GM11168 (cell line): ENCODE results near the gene PRKN.

Source experiments
- in situ Hi-C: fragments of 300-500 bp; cut with MboI; formaldehyde crosslinking; loops from one replicate; pipeline ENCODE4 v1.12.0; 2022; ENCODE audit warnings: low sequenced_read_pairs; ENCODE audit not compliant: unreplicated experiment

PRKN gene

GRCh38 chr6:162219266-162219665 is 508.3 kb downstream of the PRKN start:
- in situ Hi-C loops = no loop called here

GRCh38 chr6:162217811-162218493 is 509.6 kb downstream of the PRKN start:
- in situ Hi-C loops = no loop called here

GRCh38 chr6:162217058-162217457 is 510.5 kb downstream of the PRKN start:
- in situ Hi-C loops = no loop called here

GRCh38 chr6:162211777-162212176 is 515.8 kb downstream of the PRKN start:
- in situ Hi-C loops = no loop called here

GRCh38 chr6:162211022-162211421 is 516.5 kb downstream of the PRKN start:
- in situ Hi-C loops = no loop called here

- in situ Hi-C loops = no loop called here
These were observed 524.3 kb downstream of the PRKN start for GRCh38 chr6:162203287-162203686.

- in situ Hi-C loops = no loop called here
These were observed 526.4 kb downstream of the PRKN start for GRCh38 chr6:162200945-162201690.

- in situ Hi-C loops = no loop called here
These were observed 527.5 kb downstream of the PRKN start for GRCh38 chr6:162200041-162200440.

GRCh38 chr6:162198925-162199324 is 528.6 kb downstream of the PRKN start:
- in situ Hi-C loops = no loop called here

- in situ Hi-C loops = no loop called here
These were observed 529.5 kb downstream of the PRKN start for GRCh38 chr6:162198076-162198475.

- in situ Hi-C loops = no loop called here
These were observed 532.1 kb downstream of the PRKN start for GRCh38 chr6:162195441-162195840.

GRCh38 chr6:162190981-162191380 is 536.6 kb downstream of the PRKN start:
- in situ Hi-C loops = no loop called here

- in situ Hi-C loops = no loop called here
These were observed 540.2 kb downstream of the PRKN start for GRCh38 chr6:162187168-162187935.

- in situ Hi-C loops = no loop called here
These were observed 543.1 kb downstream of the PRKN start for GRCh38 chr6:162184465-162184864.

GRCh38 chr6:162181741-162182401 is 545.7 kb downstream of the PRKN start:
- in situ Hi-C loops = no loop called here

- in situ Hi-C loops = no loop called here
These were observed 546.5 kb downstream of the PRKN start for GRCh38 chr6:162181111-162181510.

GRCh38 chr6:162179196-162179951 is 548.2 kb downstream of the PRKN start:
- in situ Hi-C loops = no loop called here

GRCh38 chr6:162178666-162179065 is 548.9 kb downstream of the PRKN start:
- in situ Hi-C loops = no loop called here

GRCh38 chr6:162178266-162178665 is 549.3 kb downstream of the PRKN start:
- in situ Hi-C loops = no loop called here

- in situ Hi-C loops = no loop called here
These were observed 549.8 kb downstream of the PRKN start for GRCh38 chr6:162177746-162178145.
